H1 (cell line): Measurements from ENCODE around the gene SLC28A1. TPM values are rescaled to one million over a fixed set of nuclear protein-coding genes. Genes with fewer than 3 reads are reported as not detected.

Experiments used
- CTCF ChIA-PET: fragments of 300-600 bp; sonication (Branson Sonifier 250); formaldehyde crosslinking; loops from one replicate; lab custom pipeline; 2021; ENCODE audit not compliant: partially characterized antibody; lab: Charles Lee
- POLR2A ChIA-PET: fragments of 300-600 bp; sonication (Branson Sonifier 250); formaldehyde crosslinking; loops from one replicate; lab custom pipeline; 2021; ENCODE audit warnings: inconsistent platforms; ENCODE audit not compliant: partially characterized antibody; lab: Charles Lee
- DNase-seq, 2 experiments: peaks; one replicate each; pipeline versions ENCODE4 v3.0.0 to v3.0.0-alpha.2; 2010 to 2022; ENCODE audit warnings: low spot score in 2 of 2, low read depth in 1 of 2, mixed read lengths in 1 of 2
- FAIRE-seq: peaks from 2 replicates; lab custom pipeline; 2011; peaks lifted over from hg19 to GRCh38; lab: Jason Lieb, UNC
- H2AFZ ChIP-seq: 2 replicates; pipeline ENCODE4 v1.8.1; 2012; ENCODE audit warnings: low read length, inconsistent platforms
- H2AK5ac ChIP-seq: 2 replicates; pipeline ENCODE4 v1.6.1; 2013; ENCODE audit warnings: low read depth, low read length
- H2BK120ac ChIP-seq: replicated peaks from 2 replicates; pipeline ENCODE3; 2013; ENCODE audit warnings: low read depth, low read length, inconsistent platforms
- H2BK12ac ChIP-seq: 2 replicates; pipeline ENCODE4 v1.6.1; 2013; ENCODE audit warnings: low read depth, low read length
- H2BK15ac ChIP-seq: 2 replicates; pipeline ENCODE4 v1.6.1; 2013; ENCODE audit warnings: low read length
- H2BK20ac ChIP-seq: 2 replicates; pipeline ENCODE4 v1.6.1; 2013; ENCODE audit warnings: low read length
- H2BK5ac ChIP-seq: 2 replicates; pipeline ENCODE4 v1.6.1; 2013; ENCODE audit warnings: low read depth, low read length
- H3K14ac ChIP-seq: 2 replicates; pipeline ENCODE4 v1.6.1; 2013; ENCODE audit warnings: inconsistent platforms; ENCODE audit not compliant: insufficient read length
- H3K18ac ChIP-seq: 2 replicates; pipeline ENCODE4 v1.6.1; 2013; ENCODE audit warnings: low read length; ENCODE audit errors: extremely low read depth
- H3K23ac ChIP-seq: 2 replicates; pipeline ENCODE4 v1.6.1; 2013; ENCODE audit warnings: inconsistent platforms; ENCODE audit not compliant: insufficient read length
- H3K23me2 ChIP-seq: 2 replicates; pipeline ENCODE4 v1.6.1; 2013; ENCODE audit warnings: low read depth, low read length
- H3K27ac ChIP-seq: 2 replicates; pipeline ENCODE4 v1.6.1; 2011; ENCODE audit warnings: low read depth, low read length, inconsistent platforms
- H3K27me3 ChIP-seq, 4 experiments: replicated peaks in 1 of 4; 1 replicate in 1 of 4; 2 replicates in 3 of 4; pipeline versions ENCODE4 v1.6.1 to v1.8.1; 2011 to 2013; ENCODE audit warnings: low read length in 3 of 4, mild to moderate bottlenecking in 3 of 4, inconsistent platforms in 2 of 4, mixed read lengths in 2 of 4, moderate library complexity in 1 of 4; ENCODE audit not compliant: control insufficient read depth in 3 of 4, insufficient read depth in 3 of 4; ENCODE audit errors: extremely low read depth in 1 of 4
- H3K36me3 ChIP-seq, 4 experiments: 2 replicates each; pipeline versions ENCODE4 v1.6.1 to v1.8.1; 2011 to 2013; ENCODE audit warnings: mild to moderate bottlenecking in 4 of 4, low read length in 3 of 4, moderate library complexity in 2 of 4, control low read depth in 1 of 4, inconsistent platforms in 1 of 4; ENCODE audit not compliant: insufficient read depth in 4 of 4, control insufficient read depth in 2 of 4
- H3K4ac ChIP-seq: replicated peaks from 2 replicates; pipeline ENCODE3; 2013; ENCODE audit warnings: low read length, low read depth, mixed read lengths, inconsistent platforms; ENCODE audit not compliant: insufficient read length
- H3K4me1 ChIP-seq, 4 experiments: replicated peaks in 1 of 4; 1 replicate in 1 of 4; 2 replicates in 3 of 4; pipeline versions ENCODE4 v1.6.1 to v1.8.1; 2011 to 2013; ENCODE audit warnings: low read length in 3 of 4, inconsistent platforms in 2 of 4, mixed read lengths in 1 of 4; ENCODE audit not compliant: insufficient read depth in 4 of 4, control insufficient read depth in 3 of 4
- H3K4me2 ChIP-seq, 2 experiments: 2 replicates each; pipeline versions ENCODE4 v1.6.1 to v1.8.1; 2011 to 2013; ENCODE audit warnings: low read depth in 2 of 2, low read length in 2 of 2, control low read depth in 1 of 2, inconsistent platforms in 1 of 2, mild to moderate bottlenecking in 1 of 2; ENCODE audit not compliant: insufficient read depth in 1 of 2
- H3K4me3 ChIP-seq, 4 experiments: fragments of 200-600, 300-600 bp in 1 of 4; sonication (generic), shearing (Covaris generic), sonication (Bioruptor Twin) in 1 of 4; 2 replicates each; pipeline versions ENCODE4 v1.5.1 to v1.8.1; 2011 to 2016; ENCODE audit warnings: low read length in 4 of 4, low read depth in 3 of 4, control low read depth in 2 of 4, inconsistent platforms in 2 of 4, mild to moderate bottlenecking in 2 of 4, mixed read lengths in 1 of 4, moderate library complexity in 1 of 4; ENCODE audit not compliant: insufficient read depth in 2 of 4; ENCODE audit errors: extremely low read depth in 1 of 4
- H3K56ac ChIP-seq: replicated peaks from 2 replicates; pipeline ENCODE3; 2013; ENCODE audit warnings: low read depth, mild to moderate bottlenecking, mixed read lengths, low read length, inconsistent platforms; ENCODE audit not compliant: insufficient read length
- H3K79me1 ChIP-seq: 2 replicates; pipeline ENCODE4 v1.6.1; 2013; ENCODE audit warnings: low read depth, low read length, control low read depth
- H3K79me2 ChIP-seq, 2 experiments: 2 replicates each; pipeline versions ENCODE4 v1.6.1 to v1.8.1; 2012 to 2013; ENCODE audit warnings: low read length in 2 of 2, mild to moderate bottlenecking in 2 of 2, inconsistent platforms in 1 of 2; ENCODE audit not compliant: insufficient read depth in 2 of 2, control insufficient read depth in 1 of 2
- H3K9ac ChIP-seq, 4 experiments: replicated peaks in 1 of 4; 1 replicate in 1 of 4; 2 replicates in 3 of 4; pipeline versions ENCODE4 v1.6.1 to v1.8.1; 2011 to 2013; ENCODE audit warnings: low read depth in 3 of 4, low read length in 3 of 4, control low read depth in 2 of 4, mild to moderate bottlenecking in 2 of 4, moderate library complexity in 2 of 4, inconsistent platforms in 1 of 4; ENCODE audit errors: extremely low read depth in 1 of 4
- H3K9me3 ChIP-seq, 2 experiments: 2 replicates each; pipeline versions ENCODE4 v1.6.1 to v1.8.1; 2012 to 2013; ENCODE audit warnings: mild to moderate bottlenecking in 2 of 2, moderate library complexity in 2 of 2, control low read depth in 1 of 2, inconsistent platforms in 1 of 2, low read depth in 1 of 2, low read length in 1 of 2, mixed read lengths in 1 of 2; ENCODE audit not compliant: insufficient read depth in 2 of 2
- H4K20me1 ChIP-seq, 2 experiments: replicated peaks in 1 of 2; 2 replicates each; pipeline versions ENCODE3 to v1.8.1; 2011 to 2013; ENCODE audit warnings: inconsistent platforms in 2 of 2, low read length in 2 of 2, mild to moderate bottlenecking in 1 of 2; ENCODE audit not compliant: insufficient read depth in 2 of 2, control insufficient read depth in 1 of 2
- H4K5ac ChIP-seq: 2 replicates; pipeline ENCODE4 v1.6.1; 2013; ENCODE audit warnings: low read length, low read depth, mixed read lengths, inconsistent platforms; ENCODE audit not compliant: insufficient read length
- H4K8ac ChIP-seq: 2 replicates; pipeline ENCODE4 v1.8.0; 2013; ENCODE audit warnings: mild to moderate bottlenecking, moderate library complexity, low read length, inconsistent platforms; ENCODE audit not compliant: insufficient read depth; ENCODE audit errors: extremely low read depth
- H4K91ac ChIP-seq: replicated peaks from 2 replicates; pipeline ENCODE3; 2013; ENCODE audit warnings: low read length, mixed read lengths, inconsistent platforms; ENCODE audit not compliant: insufficient read length
- CREB1 ChIP-seq: IDR thresholded peaks from 2 replicates; pipeline ENCODE4 v1.6.1; 2012; ENCODE audit warnings: inconsistent platforms
- CTCF ChIP-seq, 3 experiments: IDR thresholded peaks; 1 replicate in 2 of 3; 2 replicates in 1 of 3; pipeline versions ENCODE4 v1.5.1 to v1.6.1; 2011; ENCODE audit warnings: low read length in 3 of 3, mild to moderate bottlenecking in 3 of 3, inconsistent platforms in 2 of 3, low read depth in 1 of 3, moderate library complexity in 1 of 3; ENCODE audit not compliant: insufficient read depth in 1 of 3; ENCODE audit errors: control extremely low read depth in 1 of 3
- E2F6 ChIP-seq: IDR thresholded peaks from 2 replicates; pipeline ENCODE4 v1.6.1; 2012; ENCODE audit warnings: inconsistent platforms
- SP4 ChIP-seq: IDR thresholded peaks from 2 replicates; pipeline ENCODE4 v1.6.1; 2012; ENCODE audit warnings: low read length, inconsistent platforms
- TAF1 ChIP-seq: IDR thresholded peaks from 2 replicates; pipeline ENCODE4 v1.6.1; 2011; ENCODE audit warnings: mild to moderate bottlenecking, low read depth, low read length
- TAF7 ChIP-seq: optimal IDR thresholded peaks from 2 replicates; pipeline ENCODE3; 2011; ENCODE audit warnings: low read depth, mild to moderate bottlenecking, inconsistent platforms, low read length, moderate library complexity, borderline replicate concordance
- TBP ChIP-seq: IDR thresholded peaks from 2 replicates; pipeline ENCODE4 v1.6.1; 2011; ENCODE audit warnings: low read depth, low read length, improper control_type of control experiment
- USF2 ChIP-seq: IDR thresholded peaks from 2 replicates; pipeline ENCODE4 v1.6.1; 2011; ENCODE audit warnings: low read length, improper control_type of control experiment
- WGBS, 2 experiments: shearing (Covaris generic) in 1 of 2; methylation state at CpG; one replicate each; pipeline versions ENCODE4 v1.1.6 to v1.1.7; 2013 to 2015; ENCODE audit warnings: low lambda C conversion rate in 2 of 2, mixed read lengths in 2 of 2, inconsistent platforms in 1 of 2, low coverage in 1 of 2, missing lambda C conversion rate in 1 of 2; ENCODE audit not compliant: insufficient replicate concordance in 2 of 2, insufficient coverage in 1 of 2, insufficient read length in 1 of 2; ENCODE audit errors: extremely low coverage in 1 of 2, missing lambda C conversion rate in 1 of 2; 5-methylcytosine and 5-hydroxymethylcytosine counted together
- polyA plus RNA-seq, 7 experiments: library from polyadenylated mRNA; depleted of rRNA in 3 of 7; stranded (reverse) in 5 of 7; unstranded in 2 of 7; fragments of >200 nt in 5 of 7; fragments of 200-250 nt in 2 of 7; gene quantifications; 1 replicate in 5 of 7; 2 replicates in 1 of 7; 4 replicates in 1 of 7; pipeline versions ENCODE4 v1.2.1 to v1.2.3, GENCODE V29; 2011 to 2013; ENCODE audit warnings: missing spikeins in 2 of 7, mixed read lengths in 2 of 7
- total RNA-seq: library from RNA; stranded (reverse); fragmentation: NEBNext Ultra II Directional; extraction: Animal tissue kit (Norgen Biotek cat#: 25700); gene quantifications from 2 replicates; pipeline ENCODE4 v1.2.1, GENCODE V29; 2021

SLC28A1 gene
- total and polyA plus RNA-seq, 2 of the 8 experiments (the other 6 are each of a cell fraction or from before 2014, with no cell fraction given) = 0.09 TPM; not detected in 1

GRCh38 chr15:84983711-84984110 is 99.2 kb downstream of the SLC28A1 start:
- 97% methylated on average over 2 of the region's 2 CpGs; no CpG with 5 or more reads in 1 of the 2 experiments for WGBS, 2 experiments
- TF ChIP-seq CREB1 (no peak), TAF1 (no peak), SP4 (no peak), E2F6 (no peak), TBP (no peak), CTCF (IDR thresholded peaks at IDR 0.05; ENCODE audit: control extremely low read depth in 1 of 3, insufficient read depth in 1 of 3, low read depth in 1 of 3, low read length in 3 of 3) (no peak), TAF7 (no peak), USF2 (no peak)
- TF ChIP-seq, all 59 proteins: peak for 0
- DNase-seq = no peak
- H3K27me3 ChIP-seq = peaks cover 5 to 34% (median 26%) of the 10 kb centered on the region in 4 experiments
- H2AFZ ChIP-seq = no peak overlapping the region
- H3K23me2 ChIP-seq = peaks cover 14% of the 10 kb centered on the region; the same call in 1 of the 2 replicates
- H2BK15ac ChIP-seq = no peak overlapping the region
- no peak overlapping the region for H3K27ac ChIP-seq
- no peak overlapping the region; a peak in 1 of 4 replicates for H3K4me2 ChIP-seq
- no peak for FAIRE-seq
- H3K56ac ChIP-seq = no peak overlapping the region
- H3K23ac ChIP-seq = no peak overlapping the region
- no peaks in the 10 kb centered on the region for H3K9me3 ChIP-seq
- H3K36me3 ChIP-seq = no peaks in the 10 kb centered on the region
- H4K8ac ChIP-seq = no peak overlapping the region
- H3K4ac ChIP-seq = no peak overlapping the region
- peaks cover 3 to 6% of the 10 kb centered on the region in 2 experiments for H4K20me1 ChIP-seq
- ChIA-PET POLR2A (no interaction called here), CTCF (interaction anchor here (1.0 kb wide), 1 partner anchor 30 kb away, joined by 3 read pairs; no protein-coding TSS in a partner anchor)
- H3K79me1 ChIP-seq = no peaks in the 10 kb centered on the region
- H2BK12ac ChIP-seq = no peak overlapping the region
- peaks cover 0 to 5% (median 2%) of the 10 kb centered on the region in 4 experiments; a peak in 4 of 7 replicates for H3K4me1 ChIP-seq
- no peak overlapping the region for H2BK20ac ChIP-seq
- H4K5ac ChIP-seq = no peak overlapping the region
- 0 out of 4 replicates have a peak, but pooled peaks cover 0 to 6% of the 10 kb centered on the region in 2 experiments for H3K79me2 ChIP-seq
- H2BK120ac ChIP-seq = no peak overlapping the region
- H2AK5ac ChIP-seq = no peak overlapping the region
- no peak overlapping the region for H3K4me3 ChIP-seq
- H3K18ac ChIP-seq = no peak overlapping the region
- no peak overlapping the region for H3K14ac ChIP-seq
- H3K9ac ChIP-seq = no peak overlapping the region
- H2BK5ac ChIP-seq = no peak overlapping the region
- no peak overlapping the region for H4K91ac ChIP-seq
